Measurements from ENCODE around the gene ELOVL6.

The ELOVL6 gene

GRCh38 chr4:109998867-109999584 lies 199.4 kb downstream of the ELOVL6 start:
- DNase-seq: peak in 3 of 56 donors; percentile 1 to 52 (median 4)

- peak in 3 of 56 donors; percentile 7 to 11 (median 8) for DNase-seq
These were observed 201.9 kb downstream of the ELOVL6 start for GRCh38 chr4:109996526-109996925.

Data from amygdala (tissue), 56 donors.